Adipose tissue (tissue), 3 donors: Measurements from ENCODE around the gene AKTIP. TPM values are rescaled to one million over a fixed set of nuclear protein-coding genes. Genes with fewer than 3 reads are reported as not detected.
"Not testable (repeated sequence)": the region's sequence is repeated elsewhere in the genome, so short reads cannot be mapped to it uniquely, and the experiment has no call there.

ENCODE experiments used
- H3K27ac ChIP-seq: one replicate; pipeline ENCODE4 v1.5.1; 2013; ENCODE audit warnings: low read depth, low read length
- WGBS, 3 donors: extraction: QIAGEN DNeasy Blood & Tissue Kit; methylation state at CpG; one replicate each; pipeline ENCODE4 v1.1.7; 2013; 5-methylcytosine and 5-hydroxymethylcytosine counted together
- polyA plus RNA-seq, 3 donors: library from polyadenylated mRNA; stranded (reverse); fragments of 200-250 nt; gene quantifications; one replicate each; pipeline ENCODE4 v1.2.3, GENCODE V29; 2013
- donor health status: healthy with polysubstance abuse.
- donor health status: Bipolar disorder and iron deficiency.
- donor health status: healthy.

Gene AKTIP
- 10 to 100 TPM in 2 of 3 donors, 1 to 10 TPM in 1; 9.5 to 24.0 (median 22.0) TPM for polyA plus RNA-seq

- WGBS, 3 donors = 0% methylated on average over 68 to 76 of the region's 76 CpGs
- H3K27ac ChIP-seq = peak within 1 kb of the TSS; percentile 83
Measured at GRCh38 chr16:53502331-53503269, at the start of gene AKTIP. Gene AKTIP (minus strand): TSS chr16:53503209. CDS start chr16:53500259, 2,950 bp downstream.

DNA sequence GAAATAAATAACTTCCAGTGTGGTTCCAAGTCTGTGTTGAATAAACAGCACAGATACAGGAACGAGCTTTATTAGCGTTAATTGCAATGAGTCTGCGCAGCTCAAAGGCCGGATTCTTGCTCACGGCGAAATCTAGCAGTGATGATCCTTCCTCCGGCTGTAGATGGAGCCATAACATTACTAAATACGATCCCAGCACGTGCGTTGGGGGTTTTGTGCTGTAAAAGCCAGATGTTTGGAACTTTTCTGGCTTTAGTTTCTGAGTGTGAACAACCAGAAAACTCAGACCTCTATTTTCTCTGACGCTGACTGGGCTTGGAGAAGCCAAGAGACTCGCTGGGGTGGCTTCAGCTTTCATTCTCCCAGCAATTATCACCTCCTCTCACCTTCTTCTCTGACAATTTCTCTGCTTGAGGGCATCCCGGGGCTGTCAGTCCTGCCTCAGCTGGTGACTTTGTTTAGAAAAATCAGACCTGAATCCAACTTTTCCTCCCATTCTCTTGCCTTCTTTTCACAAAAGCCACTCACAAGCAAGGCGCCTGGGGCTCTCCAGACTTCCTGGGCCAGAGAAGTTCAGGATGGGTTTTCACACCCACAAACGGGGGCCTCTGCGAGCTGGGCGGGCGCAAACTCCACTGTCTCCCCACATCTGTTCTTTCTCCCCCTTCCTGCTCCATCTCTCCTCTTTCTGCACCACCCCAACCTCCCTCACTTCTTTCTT is 47.1 kb upstream of the AKTIP start:
- no peak overlapping the region for H3K27ac ChIP-seq
- WGBS, 3 donors = 19 to 27% (median 21%) methylated on average over 18 of the region's 18 CpGs

- 42 to 63% (median 47%) methylated on average over 4 of the region's 4 CpGs for WGBS, 3 donors
- H3K27ac ChIP-seq = no peak overlapping the region
Measured at GRCh38 chr16:53546988-53547391, 44.0 kb upstream of the AKTIP start.

- H3K27ac ChIP-seq = no peak overlapping the region
- 30 to 69% (median 36%) methylated on average over 9 of the region's 9 CpGs for WGBS, 3 donors
Measured at GRCh38 chr16:53545433-53545832, 42.4 kb upstream of the AKTIP start.

- 39 to 48% (median 48%) methylated on average over 21 of the region's 21 CpGs for WGBS, 3 donors
- no peak overlapping the region for H3K27ac ChIP-seq
Measured at GRCh38 chr16:53542283-53542682, 39.3 kb upstream of the AKTIP start.

DNA sequence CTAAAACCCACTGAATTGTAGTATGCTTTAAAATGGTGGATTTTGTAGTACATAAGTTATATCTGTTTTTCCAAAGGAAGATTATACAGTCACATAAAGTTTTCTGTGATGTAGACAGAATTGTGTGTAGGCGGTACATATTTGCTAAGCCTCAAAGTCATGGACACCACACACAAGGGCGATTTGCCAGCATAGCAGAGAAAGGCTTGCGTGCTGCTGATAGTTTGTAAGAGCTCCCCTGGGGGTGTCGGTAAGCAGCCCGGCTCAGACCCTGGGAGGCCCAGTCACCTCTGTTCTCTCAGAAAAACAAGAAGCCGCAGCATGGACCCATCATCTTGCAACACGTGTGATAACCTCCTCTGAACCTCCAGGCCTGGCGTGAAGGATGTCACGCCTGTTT is 38.3 kb upstream of the AKTIP start:
- H3K27ac ChIP-seq = no peak overlapping the region
- WGBS, 3 donors = 83% methylated on average over 9 of the region's 9 CpGs

- not testable (repeated sequence) for H3K27ac ChIP-seq
- WGBS, 3 donors = 79 to 82% (median 79%) methylated on average over 13 of the region's 13 CpGs
Measured at GRCh38 chr16:53539759-53540718, 37.0 kb upstream of the AKTIP start.

DNA sequence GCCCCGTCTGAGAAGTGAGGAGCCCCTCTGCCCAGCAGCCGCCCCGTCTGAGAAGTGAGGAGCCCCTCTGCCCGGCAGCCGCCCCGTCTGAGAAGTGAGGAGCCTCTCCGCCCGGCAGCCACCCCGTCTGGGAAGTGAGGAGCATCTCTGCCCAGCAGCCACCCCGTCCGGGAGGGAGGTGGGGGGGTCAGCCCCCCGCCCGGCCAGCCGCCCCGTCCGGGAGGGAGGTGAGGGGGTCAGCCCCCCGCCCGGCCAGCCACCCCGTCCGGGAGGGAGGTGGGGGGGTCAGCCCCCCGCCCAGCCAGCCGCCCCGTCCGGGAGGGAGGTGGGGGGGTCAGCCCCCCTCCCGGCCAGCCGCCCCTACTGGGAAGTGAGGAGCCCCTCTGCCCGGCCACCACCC is 36.3 kb upstream of the AKTIP start:
- 86 to 97% (median 94%) methylated on average over 4 to 18 of the region's 27 CpGs for WGBS, 3 donors
- not testable (repeated sequence) for H3K27ac ChIP-seq

GRCh38 chr16:53537626-53538025 is 34.6 kb upstream of the AKTIP start:
- WGBS, 3 donors = 79 to 88% (median 84%) methylated on average over 5 of the region's 5 CpGs
- H3K27ac ChIP-seq = no peak overlapping the region

GRCh38 chr16:53534206-53534605 is 31.2 kb upstream of the AKTIP start:
- H3K27ac ChIP-seq = no peak overlapping the region
- 88 to 93% (median 90%) methylated on average over 2 of the region's 2 CpGs for WGBS, 3 donors

- WGBS, 3 donors = 44 to 88% (median 63%) methylated on average over 1 of the region's 1 CpG
- no peak overlapping the region for H3K27ac ChIP-seq
Measured at GRCh38 chr16:53530741-53531140, 27.7 kb upstream of the AKTIP start.

GRCh38 chr16:53530046-53530445 is 27.0 kb upstream of the AKTIP start:
- WGBS, 3 donors = 51 to 64% (median 59%) methylated on average over 10 of the region's 10 CpGs
- no peak overlapping the region for H3K27ac ChIP-seq

- H3K27ac ChIP-seq = no peak overlapping the region
- WGBS, 3 donors = 59 to 91% (median 90%) methylated on average over 14 of the region's 14 CpGs
Measured at GRCh38 chr16:53529513-53529912, 26.5 kb upstream of the AKTIP start.

DNA sequence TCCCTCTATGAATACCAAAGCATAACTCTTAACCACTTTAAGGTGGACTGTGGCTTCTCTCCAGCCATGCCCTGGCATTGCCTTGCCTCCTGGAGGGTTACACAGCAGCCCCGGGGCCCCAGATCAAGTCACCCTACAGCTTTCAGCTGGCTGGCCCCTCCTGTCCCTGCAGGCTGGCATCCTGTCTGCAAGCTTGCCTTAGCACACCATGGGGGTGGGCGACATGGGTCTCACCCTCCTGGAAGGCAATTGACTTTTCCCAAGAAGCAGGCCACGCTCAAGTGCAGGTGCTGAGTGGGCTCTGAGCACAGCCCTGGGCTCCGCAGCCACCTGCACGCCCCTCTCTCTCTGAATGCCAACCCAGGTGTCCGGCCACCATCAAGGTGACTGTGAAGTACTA is 25.8 kb upstream of the AKTIP start:
- 89 to 97% (median 92%) methylated on average over 6 of the region's 6 CpGs for WGBS, 3 donors
- H3K27ac ChIP-seq = no peak overlapping the region

DNA sequence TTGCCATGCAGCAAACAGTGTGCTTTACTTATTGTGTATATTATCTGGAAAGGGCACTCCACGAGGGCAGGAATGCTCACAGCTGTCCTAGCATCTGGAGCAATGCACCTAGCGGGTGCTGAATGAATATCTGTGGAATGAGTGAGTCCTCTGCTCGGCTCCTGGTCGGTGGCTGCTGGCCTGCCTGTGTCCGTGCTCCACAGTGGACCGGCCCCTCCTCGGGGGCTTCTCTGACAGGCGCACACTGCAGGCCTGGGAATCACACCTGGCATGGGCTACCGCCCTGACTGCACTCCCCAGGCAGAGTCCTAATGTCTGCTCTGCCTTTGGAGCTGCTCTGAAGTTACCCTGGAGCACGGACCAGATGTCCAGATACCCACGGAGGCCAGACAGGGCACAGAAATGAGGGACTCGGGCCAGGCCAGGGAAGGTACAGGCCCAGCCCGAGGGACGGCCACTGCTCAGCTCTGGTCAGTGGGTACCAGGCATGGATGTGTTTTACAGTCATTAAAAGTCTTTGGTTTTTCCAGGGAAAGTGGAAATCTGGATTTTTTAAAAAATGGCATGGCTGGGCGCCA is 21.1 kb upstream of the AKTIP start:
- 63 to 93% (median 87%) methylated on average over 15 of the region's 15 CpGs for WGBS, 3 donors
- no peak overlapping the region for H3K27ac ChIP-seq

GRCh38 chr16:53523126-53523804 is 20.3 kb upstream of the AKTIP start:
- WGBS, 3 donors = 93 to 95% (median 95%) methylated on average over 21 of the region's 21 CpGs
- H3K27ac ChIP-seq = no peak overlapping the region

DNA sequence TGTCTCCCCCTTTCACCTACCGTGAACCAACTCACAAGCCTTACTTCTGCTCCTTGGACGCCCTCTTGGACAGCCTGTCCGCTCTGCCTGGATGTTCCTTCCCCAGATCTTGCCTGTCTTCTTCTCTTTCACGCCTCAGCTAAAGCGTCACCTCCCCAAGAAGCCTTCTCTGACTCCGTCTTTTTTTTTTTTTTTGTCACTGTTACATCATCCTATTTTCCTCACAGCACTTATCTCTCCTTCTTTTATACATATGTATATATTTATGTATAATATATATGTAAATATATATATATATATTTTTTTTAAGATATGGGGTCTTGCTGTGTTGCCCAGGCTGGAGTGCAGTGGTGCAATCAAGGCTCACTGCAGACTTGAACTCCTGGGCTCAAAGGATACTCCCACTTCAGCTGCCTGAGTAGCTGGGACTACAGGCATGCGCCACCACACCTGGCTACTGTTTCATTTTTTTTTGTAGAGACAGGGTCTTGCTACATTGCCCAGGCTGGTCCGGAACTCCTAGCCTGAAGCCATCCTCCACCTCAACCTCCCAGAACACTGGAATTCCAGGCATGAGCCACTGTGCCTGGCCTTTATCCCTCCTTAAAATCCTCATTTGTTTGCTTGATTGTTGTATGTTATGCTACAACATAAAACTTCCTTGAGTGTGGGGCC is 16.5 kb upstream of the AKTIP start:
- peak overlapping the region; percentile 23 for H3K27ac ChIP-seq
- 74 to 89% (median 82%) methylated on average over 8 of the region's 8 CpGs for WGBS, 3 donors
